IMR-90 (cell line): ENCODE results near the gene SPG11. TPM values are rescaled to one million over a fixed set of nuclear protein-coding genes. Genes with fewer than 3 reads are reported as not detected.
"Not testable (repeated sequence)": the region's sequence is repeated elsewhere in the genome, so short reads cannot be mapped to it uniquely, and the experiment has no call there.

Experiments used
- ATAC-seq: fragments of 200-7000 bp; cut with Tn5 transposase; 2 replicates; pipeline ENCODE4 v1.9.1; 2020; ENCODE audit warnings: low read depth, mild to moderate bottlenecking, moderate library complexity
- BruUV-seq: library from RNA; stranded (reverse); fragments of 400-500 nt; replicated peaks from 2 replicates; lab custom pipeline; 2021; lab: Mats Ljungman, UMichigan
- CTCF ChIA-PET: fragments of 300-600 bp; formaldehyde crosslinking; extraction: SDS; loops from one replicate; lab custom pipeline; 2021; ENCODE audit warnings: antibody characterized with exemption; lab: Yijun Ruan, JAX
- POLR2A ChIA-PET: fragments of 300-600 bp; sonication (Branson Sonifier 250); formaldehyde crosslinking; loops from one replicate; lab custom pipeline; 2022; ENCODE audit warnings: antibody characterized with exemption; ENCODE audit not compliant: unreplicated experiment; lab: Charles Lee
- DNase-seq: peaks from one replicate; pipeline ENCODE4 v3.0.0; 2013
- H2AFZ ChIP-seq: replicated peaks from 2 replicates; pipeline ENCODE3; 2013; ENCODE audit warnings: low read length, mild to moderate bottlenecking; ENCODE audit not compliant: poor library complexity
- H2AK5ac ChIP-seq: 2 replicates; pipeline ENCODE4 v1.6.1; 2013; ENCODE audit warnings: low read depth, low read length, inconsistent platforms
- H2AK9ac ChIP-seq: replicated peaks from 2 replicates; pipeline ENCODE3; 2013; ENCODE audit warnings: mild to moderate bottlenecking, low read depth, low read length, moderate library complexity; ENCODE audit not compliant: poor library complexity
- H2BK120ac ChIP-seq: 2 replicates; pipeline ENCODE4 v1.6.1; 2013; ENCODE audit warnings: low read depth, low read length, inconsistent platforms
- H2BK15ac ChIP-seq: 3 replicates; pipeline ENCODE4 v1.6.1; 2013; ENCODE audit warnings: low read depth, low read length, inconsistent platforms
- H2BK20ac ChIP-seq: 2 replicates; pipeline ENCODE4 v1.6.1; 2013; ENCODE audit warnings: low read depth, mild to moderate bottlenecking, inconsistent platforms, low read length, moderate library complexity
- H2BK5ac ChIP-seq: 2 replicates; pipeline ENCODE4 v1.6.1; 2013; ENCODE audit warnings: mild to moderate bottlenecking, low read depth, low read length, inconsistent platforms; ENCODE audit not compliant: poor library complexity, severe bottlenecking
- H3K14ac ChIP-seq: replicated peaks from 2 replicates; pipeline ENCODE4 v1.6.1; 2013; ENCODE audit warnings: low read depth, low read length, inconsistent platforms
- H3K18ac ChIP-seq: 2 replicates; pipeline ENCODE4 v1.6.1; 2013; ENCODE audit warnings: low read depth, low read length, control low read depth
- H3K23ac ChIP-seq: 2 replicates; pipeline ENCODE4 v1.6.1; 2013; ENCODE audit warnings: low read depth, low read length, inconsistent platforms
- H3K27ac ChIP-seq: 2 replicates; pipeline ENCODE4 v1.5.1; 2013; ENCODE audit warnings: mild to moderate bottlenecking, control low read depth, low read length; ENCODE audit not compliant: insufficient read depth
- H3K27me3 ChIP-seq: 2 replicates; pipeline ENCODE4 v1.6.1; 2013; ENCODE audit warnings: low read length; ENCODE audit not compliant: control insufficient read depth, insufficient read depth
- H3K36me3 ChIP-seq: 2 replicates; pipeline ENCODE4 v1.6.1; 2013; ENCODE audit warnings: low read length, mixed read lengths; ENCODE audit not compliant: control insufficient read depth, insufficient read depth
- H3K4ac ChIP-seq: 2 replicates; pipeline ENCODE4 v1.6.1; 2013; ENCODE audit warnings: low read depth, low read length, inconsistent platforms
- H3K4me1 ChIP-seq: 2 replicates; pipeline ENCODE4 v1.6.1; 2013; ENCODE audit warnings: low read length, mixed read lengths; ENCODE audit not compliant: control insufficient read depth, insufficient read depth
- H3K4me2 ChIP-seq: 2 replicates; pipeline ENCODE4 v1.6.1; 2013; ENCODE audit warnings: low read depth, mild to moderate bottlenecking, control low read depth, low read length, moderate library complexity
- H3K4me3 ChIP-seq: 2 replicates; pipeline ENCODE4 v1.5.1; 2013; ENCODE audit warnings: low read depth, mild to moderate bottlenecking, control low read depth, low read length, moderate library complexity; ENCODE audit not compliant: insufficient read depth
- H3K56ac ChIP-seq: 2 replicates; pipeline ENCODE4 v1.6.1; 2013; ENCODE audit warnings: low read length, inconsistent platforms; ENCODE audit not compliant: insufficient read depth; ENCODE audit errors: extremely low read depth
- H3K79me1 ChIP-seq, 2 experiments: 2 replicates each; pipeline ENCODE4 v1.6.1; 2013; ENCODE audit warnings: low read length in 2 of 2, inconsistent platforms in 1 of 2, low read depth in 1 of 2
- H3K9ac ChIP-seq: 2 replicates; pipeline ENCODE4 v1.6.1; 2013; ENCODE audit warnings: low read depth, low read length, control low read depth
- H3K9me1 ChIP-seq: 2 replicates; pipeline ENCODE4 v1.6.1; 2013; ENCODE audit warnings: low read length, inconsistent platforms; ENCODE audit not compliant: insufficient read depth
- H3K9me3 ChIP-seq: 2 replicates; pipeline ENCODE4 v1.6.1; 2013; ENCODE audit warnings: low read length; ENCODE audit not compliant: control insufficient read depth, insufficient read depth
- H4K20me1 ChIP-seq: 2 replicates; pipeline ENCODE4 v1.6.1; 2013; ENCODE audit warnings: low read length, inconsistent platforms; ENCODE audit not compliant: insufficient read depth
- H4K5ac ChIP-seq: 2 replicates; pipeline ENCODE4 v1.6.1; 2013; ENCODE audit warnings: mild to moderate bottlenecking, low read depth, low read length, control low read depth
- H4K8ac ChIP-seq, 2 experiments: 2 replicates each; pipeline ENCODE4 v1.6.1; 2013; ENCODE audit warnings: low read depth in 2 of 2, low read length in 2 of 2, control low read depth in 1 of 2, inconsistent platforms in 1 of 2
- H4K91ac ChIP-seq: 2 replicates; pipeline ENCODE4 v1.6.1; 2013; ENCODE audit warnings: low read depth, low read length, inconsistent platforms; ENCODE audit not compliant: insufficient read depth
- WGBS, 2 experiments: methylation state at CpG; one replicate each; pipeline versions ENCODE4 v1.1.5 to v1.1.7; 2013; ENCODE audit warnings: missing lambda C conversion rate in 2 of 2; ENCODE audit not compliant: insufficient read length in 1 of 2; ENCODE audit errors: extremely low coverage in 2 of 2; 5-methylcytosine and 5-hydroxymethylcytosine counted together
- dilution Hi-C: fragments of 300-500 bp; cut with HindIII; formaldehyde crosslinking; loops from one replicate; pipeline ENCODE4 v1.14.3; 2018; ENCODE audit warnings: low sequenced_read_pairs; ENCODE audit not compliant: unreplicated experiment
- in situ Hi-C: fragments of 300-500 bp; cut with MboI; formaldehyde crosslinking; loops from 3 replicates; pipeline ENCODE4 v1.14.3; 2019; ENCODE audit warnings: low sequenced_read_pairs, inconsistent platforms, mixed read lengths
- intact Hi-C: fragments of 100-400 bp; cut with micrococcal nuclease; formaldehyde crosslinking; loops from 2 replicates; pipeline ENCODE4 v1.10.0; 2022
- polyA plus RNA-seq, 3 experiments: library from polyadenylated mRNA; depleted of rRNA; stranded (reverse); fragments of >200 nt; gene quantifications; 2 replicates each; pipeline ENCODE4 v1.2.3, GENCODE V29; 2012; ENCODE audit warnings: low replicate concordance in 1 of 3
- total RNA-seq: library from RNA; depleted of rRNA; stranded (reverse); fragments of >200 nt; gene quantifications from 2 replicates; pipeline ENCODE4 v1.2.3, GENCODE V29; 2012

The SPG11 gene
- total and polyA plus RNA-seq, 2 of the 4 experiments (the other 2 are of a cell fraction), result 30.8 to 32.6 TPM

DNA sequence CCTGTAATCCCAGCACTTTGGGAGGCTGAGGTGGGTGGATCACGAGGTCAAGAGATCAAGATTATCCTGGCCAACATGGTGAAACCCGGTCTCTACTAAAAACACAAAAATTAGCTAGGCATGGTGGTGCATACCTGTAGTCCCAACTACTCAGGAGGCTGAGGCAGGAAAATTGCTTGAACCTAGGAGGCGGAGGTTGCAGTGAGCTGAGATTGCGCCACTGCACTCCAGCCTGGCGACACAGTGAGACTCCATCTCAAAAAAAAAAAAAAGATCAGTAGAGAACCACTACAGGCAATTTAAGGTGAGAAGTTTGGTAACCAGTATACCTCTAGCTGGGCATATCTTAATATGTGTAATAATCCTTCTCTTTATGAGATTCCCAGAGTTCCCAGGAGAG, 118.7 kb downstream of the SPG11 start:
- H3K9me3 ChIP-seq, H4K91ac ChIP-seq, ATAC-seq, H3K27me3 ChIP-seq, H2BK120ac ChIP-seq, POLR2A ChIA-PET, H3K56ac ChIP-seq, H3K4me3 ChIP-seq, intact Hi-C loops, H2BK5ac ChIP-seq, dilution Hi-C loops, H3K23ac ChIP-seq, H2BK15ac ChIP-seq, DNase-seq, H3K18ac ChIP-seq, H3K27ac ChIP-seq, H3K4me2 ChIP-seq, in situ Hi-C loops, H3K9ac ChIP-seq, H4K5ac ChIP-seq, H2AFZ ChIP-seq, H2BK20ac ChIP-seq, H2AK9ac ChIP-seq, H3K36me3 ChIP-seq, H4K8ac ChIP-seq, BruUV-seq, H2AK5ac ChIP-seq, H3K14ac ChIP-seq, H3K4ac ChIP-seq: not testable (repeated sequence)
- H3K79me1 ChIP-seq, result peaks cover 14 to 55% of the 10 kb centered on the region in 2 experiments
- H3K4me1 ChIP-seq, result peaks cover 17% of the 10 kb centered on the region
- no CpG with 5 or more reads among the region's 5 CpGs for WGBS, 2 experiments
- H3K9me1 ChIP-seq, result peaks cover 11% of the 10 kb centered on the region; the same call in 1 of the 2 replicates
- CTCF ChIA-PET, result interaction anchor here (0.6 to 1.9 kb wide), 2 partner anchors 9 to 16 kb away, joined by 3 to 5 read pairs; no protein-coding TSS in a partner anchor
- H4K20me1 ChIP-seq, result peaks cover 47% of the 10 kb centered on the region
